OCI-LY3 (cell line): ENCODE data around the gene PERCC1.
"Not testable (repeated sequence)": the region's sequence is repeated elsewhere in the genome, so short reads cannot be mapped to it uniquely, and the experiment has no call there.

ENCODE experiments used
- EZH2phosphoT487 ChIP-seq: fragments of 200-600 bp; shearing (Covaris generic); IDR thresholded peaks from 2 replicates; pipeline ENCODE4 v1.6.1; 2018; ENCODE audit warnings: antibody characterized with exemption, mixed run types, low read depth
- TF ChIP-seq, protein P1 (sequence below): fragments of 200-600, 300-600 bp; sonication (generic); IDR thresholded peaks from 2 replicates; pipeline ENCODE4 v1.5.1; 2014; ENCODE audit warnings: antibody characterized with exemption, low read length, low read depth

DNA sequence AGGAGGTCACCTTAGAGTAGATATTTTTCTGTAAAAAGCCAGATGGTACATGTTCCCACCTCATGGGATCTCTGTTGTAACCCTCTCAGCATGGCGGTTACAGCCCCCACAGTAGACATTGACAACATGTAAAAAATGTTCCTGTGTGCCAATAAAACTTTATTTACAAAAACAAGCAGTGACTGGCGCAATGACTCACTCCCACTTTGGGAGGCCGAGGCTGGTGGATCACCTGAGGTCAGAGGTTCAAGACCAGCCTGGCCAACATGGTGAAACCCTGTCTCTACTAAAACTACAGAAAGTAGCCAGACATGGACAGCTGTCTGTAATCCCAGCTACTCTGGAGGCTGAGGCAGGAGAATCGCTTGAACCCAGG lies 8.8 kb downstream of the PERCC1 start:
- TF ChIP-seq, protein P1, sequence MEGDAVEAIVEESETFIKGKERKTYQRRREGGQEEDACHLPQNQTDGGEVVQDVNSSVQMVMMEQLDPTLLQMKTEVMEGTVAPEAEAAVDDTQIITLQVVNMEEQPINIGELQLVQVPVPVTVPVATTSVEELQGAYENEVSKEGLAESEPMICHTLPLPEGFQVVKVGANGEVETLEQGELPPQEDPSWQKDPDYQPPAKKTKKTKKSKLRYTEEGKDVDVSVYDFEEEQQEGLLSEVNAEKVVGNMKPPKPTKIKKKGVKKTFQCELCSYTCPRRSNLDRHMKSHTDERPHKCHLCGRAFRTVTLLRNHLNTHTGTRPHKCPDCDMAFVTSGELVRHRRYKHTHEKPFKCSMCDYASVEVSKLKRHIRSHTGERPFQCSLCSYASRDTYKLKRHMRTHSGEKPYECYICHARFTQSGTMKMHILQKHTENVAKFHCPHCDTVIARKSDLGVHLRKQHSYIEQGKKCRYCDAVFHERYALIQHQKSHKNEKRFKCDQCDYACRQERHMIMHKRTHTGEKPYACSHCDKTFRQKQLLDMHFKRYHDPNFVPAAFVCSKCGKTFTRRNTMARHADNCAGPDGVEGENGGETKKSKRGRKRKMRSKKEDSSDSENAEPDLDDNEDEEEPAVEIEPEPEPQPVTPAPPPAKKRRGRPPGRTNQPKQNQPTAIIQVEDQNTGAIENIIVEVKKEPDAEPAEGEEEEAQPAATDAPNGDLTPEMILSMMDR: not testable (repeated sequence)
- TF ChIP-seq EZH2phosphoT487: not testable (repeated sequence)
